Vagina (tissue), 2 donors: Measurements from ENCODE around the gene FBXL17.

Experiments
- POLR2A ChIP-seq, 2 donors: fragments of 450-650 bp; IDR thresholded peaks; one replicate each; pipeline ENCODE4 v1.6.1; 2017; ENCODE audit warnings: antibody characterized with exemption in 2 of 2, mild to moderate bottlenecking in 2 of 2, moderate library complexity in 2 of 2
- POLR2AphosphoS5 ChIP-seq, 2 donors: sonication (generic); formaldehyde crosslinking; IDR thresholded peaks; one replicate each; pipeline ENCODE4 v1.9.0; 2017; ENCODE audit warnings: antibody characterized with exemption in 2 of 2, mild to moderate bottlenecking in 2 of 2, low read depth in 1 of 2; ENCODE audit not compliant: insufficient read depth in 1 of 2
- TF ChIP-seq, protein P1 (sequence below), 3 experiments: fragments of 450-650 bp in 2 of 3; fragments of 200-600 bp in 1 of 3; sonication (generic) in 1 of 3; IDR thresholded peaks; one replicate each; pipeline ENCODE4 v1.5.1; 2017 to 2019; ENCODE audit warnings: antibody characterized with exemption in 3 of 3, mild to moderate bottlenecking in 2 of 3, moderate library complexity in 2 of 3

DNA sequence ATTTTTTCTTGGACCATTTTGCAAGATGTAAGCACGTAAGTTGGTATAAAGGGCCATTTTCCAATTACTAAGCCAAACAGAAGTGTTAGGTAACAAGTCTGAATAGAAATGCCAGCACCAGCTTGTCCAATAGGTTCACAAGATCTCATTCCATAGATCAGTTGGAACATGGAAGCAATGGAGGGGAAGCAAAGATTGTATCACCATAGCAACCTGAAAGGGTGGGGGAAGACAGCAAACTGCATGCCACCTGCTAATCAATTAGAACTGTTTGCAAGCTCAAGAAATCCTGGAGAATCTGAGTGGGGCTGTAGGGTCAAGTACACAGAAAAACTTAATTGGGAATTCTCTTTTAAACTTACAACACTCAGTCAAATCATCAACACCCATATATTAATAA is 446.3 kb downstream of the FBXL17 start:
- TF ChIP-seq, protein P1, sequence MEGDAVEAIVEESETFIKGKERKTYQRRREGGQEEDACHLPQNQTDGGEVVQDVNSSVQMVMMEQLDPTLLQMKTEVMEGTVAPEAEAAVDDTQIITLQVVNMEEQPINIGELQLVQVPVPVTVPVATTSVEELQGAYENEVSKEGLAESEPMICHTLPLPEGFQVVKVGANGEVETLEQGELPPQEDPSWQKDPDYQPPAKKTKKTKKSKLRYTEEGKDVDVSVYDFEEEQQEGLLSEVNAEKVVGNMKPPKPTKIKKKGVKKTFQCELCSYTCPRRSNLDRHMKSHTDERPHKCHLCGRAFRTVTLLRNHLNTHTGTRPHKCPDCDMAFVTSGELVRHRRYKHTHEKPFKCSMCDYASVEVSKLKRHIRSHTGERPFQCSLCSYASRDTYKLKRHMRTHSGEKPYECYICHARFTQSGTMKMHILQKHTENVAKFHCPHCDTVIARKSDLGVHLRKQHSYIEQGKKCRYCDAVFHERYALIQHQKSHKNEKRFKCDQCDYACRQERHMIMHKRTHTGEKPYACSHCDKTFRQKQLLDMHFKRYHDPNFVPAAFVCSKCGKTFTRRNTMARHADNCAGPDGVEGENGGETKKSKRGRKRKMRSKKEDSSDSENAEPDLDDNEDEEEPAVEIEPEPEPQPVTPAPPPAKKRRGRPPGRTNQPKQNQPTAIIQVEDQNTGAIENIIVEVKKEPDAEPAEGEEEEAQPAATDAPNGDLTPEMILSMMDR (IDR thresholded peaks at IDR 0.05), result no peak
- TF ChIP-seq POLR2A (IDR thresholded peaks at IDR 0.05) (no peak), POLR2AphosphoS5 (IDR thresholded peaks at IDR 0.05; ENCODE audit: insufficient read depth in 1 of 2, low read depth in 1 of 2) (no peak)
